CD4-positive, alpha-beta T cell treated with Interleukin-2 at 100 ng/mL for 4 hours (primary cell): ENCODE data around the gene DIRAS3.
"Not testable (repeated sequence)": the region's sequence is repeated elsewhere in the genome, so short reads cannot be mapped to it uniquely, and the experiment has no call there.

Source experiments
- DNase-seq: peaks from one replicate; pipeline ENCODE4 v3.0.0-alpha.2; 2020; ENCODE audit warnings: low spot score

Gene DIRAS3, protein sequence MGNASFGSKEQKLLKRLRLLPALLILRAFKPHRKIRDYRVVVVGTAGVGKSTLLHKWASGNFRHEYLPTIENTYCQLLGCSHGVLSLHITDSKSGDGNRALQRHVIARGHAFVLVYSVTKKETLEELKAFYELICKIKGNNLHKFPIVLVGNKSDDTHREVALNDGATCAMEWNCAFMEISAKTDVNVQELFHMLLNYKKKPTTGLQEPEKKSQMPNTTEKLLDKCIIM

DNA sequence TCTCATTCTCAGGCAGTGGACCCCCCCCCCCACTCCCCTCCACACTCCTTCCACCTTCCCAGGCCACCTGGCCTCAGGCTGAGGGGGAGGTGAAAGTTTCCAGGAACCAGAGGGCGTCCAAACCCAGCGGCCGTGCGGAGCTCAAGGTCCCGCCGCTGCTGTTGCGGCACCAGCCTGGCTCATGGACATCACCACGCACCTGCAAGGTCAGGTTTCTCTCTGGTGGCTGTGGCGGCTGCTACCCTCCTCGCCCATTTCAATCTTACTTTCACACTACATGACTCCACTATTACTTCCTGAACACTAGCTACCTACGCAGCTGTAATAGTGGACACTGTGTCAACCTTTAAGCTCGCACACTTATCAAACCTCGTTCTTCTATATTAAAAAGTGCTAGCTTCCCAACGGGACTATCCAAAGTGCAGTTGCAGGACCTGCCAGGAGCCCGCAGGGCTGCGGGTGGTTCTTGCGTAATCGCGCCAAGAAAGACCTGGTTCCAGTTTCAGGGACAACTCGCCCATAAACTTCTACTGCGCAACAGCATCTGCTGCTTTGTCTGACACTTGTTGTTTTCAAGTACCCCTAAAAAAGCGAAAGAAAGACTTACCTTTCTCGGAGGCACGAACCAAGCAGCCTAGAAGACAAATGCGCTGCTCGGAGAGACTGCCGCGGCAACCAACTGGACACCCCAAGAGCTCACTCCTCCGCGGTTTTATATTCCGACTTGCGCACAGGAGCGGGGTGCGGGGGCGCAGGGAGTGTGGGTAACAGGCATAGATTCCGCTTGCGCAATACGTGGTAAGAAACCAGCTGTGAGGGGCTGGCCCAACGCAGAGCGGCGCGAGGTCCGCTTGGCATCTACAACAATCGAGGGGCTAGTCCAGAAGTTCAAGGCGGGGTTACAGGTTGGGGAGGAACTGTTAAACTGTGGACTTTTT is at the start of gene DIRAS3:
Gene DIRAS3 (minus strand): TSS at position 687 of the 938 bp plus-strand sequence. CDS start 3,330 bp downstream, outside the sequence.
- no peak for DNase-seq

DNA sequence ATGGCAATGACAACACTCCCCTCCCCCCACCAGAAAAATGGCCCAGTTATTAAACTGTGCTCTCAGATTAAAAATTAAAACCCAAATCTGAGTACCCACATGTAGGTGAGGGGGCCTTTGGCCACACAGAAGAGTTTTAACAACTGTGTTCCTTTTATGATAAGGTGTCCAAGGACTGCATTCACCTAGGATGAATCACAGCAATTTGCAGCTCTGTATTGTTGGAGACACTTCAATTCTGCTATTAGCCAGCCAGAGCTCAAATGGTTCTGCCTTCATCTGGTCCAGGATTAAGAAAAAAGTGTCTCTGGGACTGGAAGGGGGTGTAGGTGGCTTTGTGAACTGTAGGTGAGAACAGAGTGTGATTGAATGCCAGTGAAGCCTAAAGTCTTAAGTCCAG is 43.3 kb upstream of the DIRAS3 start:
- no peak for DNase-seq

DNA sequence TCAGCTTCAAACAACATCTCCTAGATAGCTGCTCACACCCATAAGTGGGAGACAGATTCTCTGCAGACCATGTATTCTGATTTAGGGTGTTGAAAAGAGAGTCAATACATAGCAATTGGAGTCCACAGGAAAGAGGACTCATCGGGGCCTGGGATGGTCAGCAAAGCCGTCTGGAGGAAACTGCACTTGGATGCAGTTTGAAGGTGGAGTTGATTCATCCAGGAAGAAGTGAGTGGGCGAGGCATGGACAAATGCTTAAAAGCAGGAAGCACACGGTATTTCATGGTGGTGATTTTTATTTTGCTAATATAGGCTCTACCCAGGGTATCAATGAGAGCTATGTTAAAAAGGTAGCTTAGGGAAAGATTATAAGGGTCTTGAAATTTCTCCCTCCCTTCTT is 36.8 kb upstream of the DIRAS3 start:
- DNase-seq, result no peak

- DNase-seq, result no peak
Observed at GRCh38 chr1:68085752-68086151, 35.3 kb upstream of the DIRAS3 start.

DNA sequence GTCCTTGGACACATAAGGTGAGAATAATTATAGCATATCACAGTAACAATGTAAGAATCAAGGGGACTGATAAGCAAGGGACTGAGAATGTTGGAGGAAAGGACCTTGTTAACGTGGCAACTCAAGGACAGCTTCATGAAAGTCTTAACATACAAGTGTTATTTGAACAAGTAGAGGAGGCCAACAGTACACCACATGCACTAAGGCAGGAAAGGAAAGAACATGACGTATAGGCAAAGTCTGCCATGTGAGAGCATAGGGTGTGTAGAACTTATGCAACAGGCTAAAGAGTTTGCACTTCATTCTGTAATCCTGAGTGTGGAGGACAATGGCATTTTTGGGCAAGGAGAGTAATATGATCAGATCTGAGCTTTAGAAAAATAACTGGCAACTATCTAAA is 33.3 kb upstream of the DIRAS3 start:
- no peak for DNase-seq

- DNase-seq, result no peak
Observed at GRCh38 chr1:68081775-68082283, 31.4 kb upstream of the DIRAS3 start.

DNA sequence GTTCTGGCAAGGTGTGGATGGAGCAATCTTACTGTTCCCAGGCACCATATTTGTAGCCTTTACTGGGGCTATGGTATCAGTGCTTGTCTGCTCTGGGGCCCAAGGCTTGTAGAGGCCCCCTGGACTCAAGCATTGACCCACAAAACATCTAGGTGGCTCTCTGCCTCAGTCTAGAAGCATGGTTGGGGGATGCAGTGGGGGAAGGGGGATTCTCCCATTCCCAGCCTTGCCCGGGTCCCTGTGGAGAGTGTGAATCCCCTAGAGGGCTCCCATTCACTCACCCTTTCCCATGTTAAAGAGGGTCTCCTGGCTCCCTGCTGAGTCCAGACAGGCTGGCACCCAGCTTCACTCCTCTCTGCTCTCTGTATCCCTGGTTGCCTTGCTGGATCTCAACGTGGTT is 28.2 kb upstream of the DIRAS3 start:
- DNase-seq, result no peak

GRCh38 chr1:68074472-68074871 is 24.0 kb upstream of the DIRAS3 start:
- DNase-seq, result no peak

DNA sequence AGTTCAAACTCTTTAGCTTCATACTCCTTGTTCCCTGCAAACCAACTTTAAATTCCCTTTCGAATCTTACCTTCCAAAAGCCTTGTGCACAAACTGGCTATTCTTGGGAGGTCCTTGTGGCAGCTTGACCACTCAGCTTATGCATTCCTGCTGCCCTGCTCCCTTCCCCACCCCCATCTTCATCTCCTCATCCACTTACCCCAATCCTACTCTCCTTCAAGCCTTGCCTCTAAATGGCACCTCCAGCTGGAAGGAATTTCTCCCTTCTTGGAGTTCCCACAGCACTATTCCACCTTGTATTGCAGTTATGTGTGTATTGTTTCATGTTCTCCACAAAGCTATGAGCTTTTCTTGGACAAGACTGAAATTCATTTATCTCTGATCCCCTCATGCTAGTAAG is 15.3 kb upstream of the DIRAS3 start:
- DNase-seq, result no peak

- not testable (repeated sequence) for DNase-seq
Observed at GRCh38 chr1:68058053-68058452, 7.6 kb upstream of the DIRAS3 start.

DNA sequence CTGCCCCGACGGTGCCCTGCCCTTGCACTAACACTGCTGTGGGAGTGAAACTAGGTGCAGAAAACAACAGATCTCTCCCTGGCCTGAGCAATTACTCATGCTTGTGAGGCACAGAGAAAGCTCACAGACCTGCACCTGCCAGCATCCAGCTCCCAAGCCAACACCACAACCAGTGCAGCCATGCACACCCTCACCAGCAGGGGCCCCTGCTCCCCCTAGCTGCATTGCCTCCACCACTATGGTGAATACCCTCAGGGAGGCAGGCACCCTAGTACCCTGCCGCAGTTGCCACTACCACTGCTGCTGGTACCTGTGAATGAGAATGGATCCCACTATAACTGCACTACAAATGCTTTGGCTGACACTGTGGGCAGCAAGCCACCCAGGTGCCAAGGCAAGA is 7.1 kb upstream of the DIRAS3 start:
- DNase-seq, result no peak

DNA sequence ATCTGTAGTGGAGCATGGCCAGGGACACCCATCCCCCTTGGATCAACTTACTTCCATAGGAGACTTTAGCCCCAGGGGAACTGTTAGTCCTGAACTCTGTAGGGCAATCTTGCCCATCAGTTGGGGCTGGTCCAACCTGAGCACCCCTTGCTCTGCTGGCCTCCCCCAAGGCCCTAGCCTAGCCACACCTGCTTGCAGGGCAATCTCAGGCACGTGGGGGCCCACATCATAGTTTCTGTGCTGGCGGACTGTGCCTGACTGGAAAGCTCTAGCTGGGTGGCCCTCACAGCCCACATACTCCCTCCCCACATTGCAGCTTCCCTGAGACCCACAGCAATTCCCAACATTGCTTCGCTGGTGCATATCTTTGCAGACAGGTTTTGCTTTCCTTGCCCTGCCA is 6.6 kb upstream of the DIRAS3 start:
- no peak for DNase-seq

GRCh38 chr1:68051475-68051874 is 1.0 kb upstream of the DIRAS3 start:
- no peak for DNase-seq

- no peak for DNase-seq
Observed at GRCh38 chr1:68047659-68048026, 2.8 kb downstream of the DIRAS3 start.

GRCh38 chr1:68046885-68047658 is 3.4 kb downstream of the DIRAS3 start:
- DNase-seq, result no peak

- no peak for DNase-seq
Observed at GRCh38 chr1:68046423-68046822, 4.0 kb downstream of the DIRAS3 start.

DNA sequence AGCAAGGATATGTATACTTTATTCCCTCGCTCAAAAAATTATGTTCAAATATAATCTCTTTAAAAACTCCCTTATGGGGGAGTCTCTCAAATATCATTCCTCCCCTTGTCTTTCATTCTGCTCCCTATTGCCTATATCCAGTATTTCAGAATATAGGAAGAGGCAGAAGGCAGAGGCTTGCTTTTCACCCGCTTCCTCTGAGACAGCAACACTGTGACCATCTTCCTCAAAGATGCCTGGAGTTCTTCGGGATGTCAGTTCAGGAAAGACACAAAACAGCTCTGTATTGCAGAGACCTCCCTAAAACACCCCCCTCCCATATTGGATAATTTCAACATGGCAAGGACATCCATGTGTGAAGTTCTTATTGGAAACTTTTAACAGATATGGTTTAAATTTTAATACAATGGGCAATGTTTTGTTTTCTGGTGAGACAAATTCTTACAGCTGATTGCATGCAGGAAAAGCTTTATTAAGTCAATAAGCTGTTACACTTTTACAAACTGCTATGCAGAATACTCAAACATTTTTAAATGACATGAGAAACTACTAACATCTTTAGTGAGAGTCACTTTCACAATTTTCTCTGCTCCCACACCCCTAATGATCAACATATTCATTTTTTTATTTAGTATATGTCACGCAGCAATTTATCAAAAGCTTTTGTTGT is 4.8 kb downstream of the DIRAS3 start:
- DNase-seq, result no peak

GRCh38 chr1:68043443-68044090 is 6.9 kb downstream of the DIRAS3 start:
- DNase-seq, result no peak

DNA sequence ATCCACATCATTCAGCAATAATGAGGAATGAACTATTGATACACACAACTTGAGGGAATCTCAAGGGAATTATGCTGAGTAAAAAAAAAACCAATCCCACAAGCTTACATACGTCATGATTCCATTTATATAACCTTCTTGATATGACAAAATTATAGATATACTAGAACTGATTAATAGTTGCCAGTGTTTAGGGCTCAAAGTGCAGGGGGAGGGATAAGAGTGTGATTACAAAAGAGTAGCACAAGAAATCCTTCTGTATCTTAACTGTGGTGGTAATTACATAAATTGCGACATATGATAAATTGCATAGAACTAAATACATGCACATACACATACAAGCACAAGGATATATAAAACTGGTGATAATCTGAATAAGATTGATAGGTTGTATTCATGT is 13.5 kb downstream of the DIRAS3 start:
- DNase-seq, result no peak

DNA sequence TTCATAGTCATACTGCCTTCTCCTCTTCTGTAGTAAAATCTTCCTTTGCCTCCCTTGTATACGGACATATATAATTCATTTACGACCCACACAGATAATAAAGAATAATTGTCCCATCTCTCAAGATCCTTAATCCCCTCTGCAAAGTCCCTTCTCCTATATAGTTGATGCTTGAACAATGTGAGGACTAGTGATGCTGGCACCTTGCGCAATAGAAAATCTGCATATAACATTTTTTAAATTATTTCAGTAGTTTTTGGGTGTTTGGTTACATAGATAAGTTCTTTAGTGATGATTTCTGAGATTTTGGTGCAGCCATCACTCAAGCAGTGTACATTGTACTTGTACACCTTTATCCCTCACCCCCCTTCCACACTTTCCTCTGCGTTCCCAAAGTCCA is 21.0 kb downstream of the DIRAS3 start:
- no peak for DNase-seq

DNA sequence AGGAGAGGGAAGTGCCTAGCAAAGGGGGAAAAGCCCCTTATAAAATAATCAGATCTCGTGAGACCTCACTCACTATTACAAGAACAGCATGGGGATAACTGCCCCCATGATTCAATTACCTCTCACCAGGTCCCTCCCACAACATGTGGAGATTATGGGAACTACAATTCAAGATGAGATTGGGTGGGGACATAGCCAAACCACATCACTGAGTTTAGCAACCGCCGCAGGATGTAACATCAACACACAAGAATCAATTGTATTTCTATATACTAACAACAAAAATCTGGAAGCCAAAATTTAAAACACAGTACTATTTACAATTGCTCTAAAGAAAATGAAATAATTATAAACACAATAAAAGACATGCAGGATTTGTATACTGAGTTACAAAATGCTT is 21.9 kb downstream of the DIRAS3 start:
- DNase-seq, result no peak
